Mammary epithelial cell (primary cell): ENCODE data around the gene OMP.

Source experiments
- CTCF ChIP-seq, 2 donors: IDR thresholded peaks in 1 of 2; conservative IDR thresholded peaks in 1 of 2; 2 replicates each; pipeline ENCODE4 v1.5.1; 2011 to 2012; ENCODE audit warnings: inconsistent platforms in 2 of 2, low read length in 2 of 2, mild to moderate bottlenecking in 2 of 2, control low read depth in 1 of 2, low read depth in 1 of 2; ENCODE audit not compliant: insufficient read depth in 1 of 2; ENCODE audit errors: extremely low read depth in 1 of 2
- EZH2 ChIP-seq: IDR thresholded peaks from 2 replicates; pipeline ENCODE4 v1.6.1; 2012; ENCODE audit warnings: low read length, inconsistent platforms, borderline replicate concordance

GRCh38 chr11:77096591-77097019 lies 6.0 kb upstream of the OMP start:
- TF ChIP-seq CTCF (conservative IDR thresholded peaks at IDR 0.05 in 1 of 2, IDR thresholded peaks at IDR 0.05 in 1 of 2; ENCODE audit: extremely low read depth in 1 of 2, insufficient read depth in 1 of 2, low read depth in 1 of 2, low read length in 2 of 2) (no peak), EZH2 (no peak)
